Stimulated activated CD4-positive, alpha-beta T cell treated with anti-CD3 and anti-CD28 coated beads, TNF-alpha, amount 100 ng/mL, for 4 hours (primary cell): Measurements from ENCODE around the gene SELENOS.

Experiments used
- DNase-seq, 3 experiments: peaks; one replicate each; pipeline ENCODE4 v3.0.0-alpha.2; 2020; ENCODE audit warnings: low read depth in 3 of 3

Gene SELENOS

GRCh38 chr15:101250873-101251829 lies 26.1 kb downstream of the SELENOS start:
- DNase-seq, result no peak

- no peak for DNase-seq
These were observed 26.9 kb downstream of the SELENOS start for GRCh38 chr15:101250341-101250831.

- no peak for DNase-seq
These were observed 29.0 kb downstream of the SELENOS start for GRCh38 chr15:101248274-101248673.

- no peak for DNase-seq
These were observed 30.2 kb downstream of the SELENOS start for GRCh38 chr15:101246824-101247745.

GRCh38 chr15:101246391-101246790 lies 30.9 kb downstream of the SELENOS start:
- DNase-seq, result no peak

- no peak for DNase-seq
These were observed 32.2 kb downstream of the SELENOS start for GRCh38 chr15:101244889-101245668.

- DNase-seq, result no peak
These were observed 33.1 kb downstream of the SELENOS start for GRCh38 chr15:101244036-101244781.

- no peak for DNase-seq
These were observed 33.9 kb downstream of the SELENOS start for GRCh38 chr15:101243420-101243819.

GRCh38 chr15:101242999-101243336 lies 34.3 kb downstream of the SELENOS start:
- DNase-seq, result no peak

- no peak for DNase-seq
These were observed 34.9 kb downstream of the SELENOS start for GRCh38 chr15:101242160-101242998.

GRCh38 chr15:101240358-101240757 lies 36.9 kb downstream of the SELENOS start:
- DNase-seq, result no peak

- DNase-seq, result no peak
These were observed 37.6 kb downstream of the SELENOS start for GRCh38 chr15:101239724-101240136.

- no peak for DNase-seq
These were observed 40.0 kb downstream of the SELENOS start for GRCh38 chr15:101237251-101237650.

- no peak for DNase-seq
These were observed 43.5 kb downstream of the SELENOS start for GRCh38 chr15:101233651-101234280.

- DNase-seq, result no peak
These were observed 44.6 kb downstream of the SELENOS start for GRCh38 chr15:101232677-101233076.

GRCh38 chr15:101228313-101228712 lies 49.0 kb downstream of the SELENOS start:
- no peak for DNase-seq

GRCh38 chr15:101225658-101226057 lies 51.6 kb downstream of the SELENOS start:
- no peak for DNase-seq
